Measurements from ENCODE around the gene RASL11B.

Gene RASL11B

GRCh38 chr4:52864793-52865192, 2.7 kb downstream of the RASL11B start:
- no peak for TF ChIP-seq CTCF (IDR thresholded peaks at IDR 0.05; ENCODE audit: low read depth, low read length)
- no peak overlapping the region for H3K4me3 ChIP-seq (replicated peaks in 1 of 2; ENCODE audit: low read depth in 2 of 2, low read length in 2 of 2)
- peak; percentile 12 to 88 for DNase-seq (ENCODE audit: low read depth in 2 of 2)

GRCh38 chr4:52865300-52865699, 3.2 kb downstream of the RASL11B start:
- H3K4me3 ChIP-seq (replicated peaks in 1 of 2; ENCODE audit: low read depth in 2 of 2, low read length in 2 of 2), result no peak overlapping the region
- DNase-seq (ENCODE audit: low read depth in 2 of 2), result no peak
- TF ChIP-seq CTCF (IDR thresholded peaks at IDR 0.05; ENCODE audit: low read depth, low read length), result no peak

- no peak for DNase-seq (ENCODE audit: low read depth in 2 of 2)
- TF ChIP-seq CTCF (IDR thresholded peaks at IDR 0.05; ENCODE audit: low read depth, low read length), result no peak
- no peak overlapping the region for H3K4me3 ChIP-seq (replicated peaks in 1 of 2; ENCODE audit: low read depth in 2 of 2, low read length in 2 of 2)
Measured at GRCh38 chr4:52866734-52867133, 4.6 kb downstream of the RASL11B start.

- no peak overlapping the region for H3K4me3 ChIP-seq (replicated peaks in 1 of 2; ENCODE audit: low read depth in 2 of 2, low read length in 2 of 2)
- TF ChIP-seq CTCF (IDR thresholded peaks at IDR 0.05; ENCODE audit: low read depth, low read length), result no peak
- DNase-seq (ENCODE audit: low read depth in 2 of 2), result no peak
Measured at GRCh38 chr4:52867163-52867562, 5.0 kb downstream of the RASL11B start.

- no peak for TF ChIP-seq CTCF (IDR thresholded peaks at IDR 0.05; ENCODE audit: low read depth, low read length)
- no peak overlapping the region for H3K4me3 ChIP-seq (replicated peaks in 1 of 2; ENCODE audit: low read depth in 2 of 2, low read length in 2 of 2)
- no peak for DNase-seq (ENCODE audit: low read depth in 2 of 2)
Measured at GRCh38 chr4:52868133-52868532, 6.0 kb downstream of the RASL11B start.

GRCh38 chr4:52869196-52869595, 7.1 kb downstream of the RASL11B start:
- peak; percentile 18 to 55 for DNase-seq (ENCODE audit: low read depth in 2 of 2)
- no peak overlapping the region for H3K4me3 ChIP-seq (replicated peaks in 1 of 2; ENCODE audit: low read depth in 2 of 2, low read length in 2 of 2)
- TF ChIP-seq CTCF (IDR thresholded peaks at IDR 0.05; ENCODE audit: low read depth, low read length), result no peak

- H3K4me3 ChIP-seq (replicated peaks in 1 of 2; ENCODE audit: low read depth in 2 of 2, low read length in 2 of 2), result no peak overlapping the region
- TF ChIP-seq CTCF (IDR thresholded peaks at IDR 0.05; ENCODE audit: low read depth, low read length), result no peak
- DNase-seq (ENCODE audit: low read depth in 2 of 2), result no peak
Measured at GRCh38 chr4:52869656-52870055, 7.5 kb downstream of the RASL11B start.

Data from cardiac fibroblast (primary cell).